ENCODE data around the gene GABARAPL1. TPM values are rescaled to one million over a fixed set of nuclear protein-coding genes. Genes with fewer than 3 reads are reported as not detected.
A peak's percentile ranks its signal among the peaks of the same experiment; 100 is the strongest.
"Not testable (repeated sequence)": the region's sequence is repeated elsewhere in the genome, so short reads cannot be mapped to it uniquely, and the experiment has no call there.

The GABARAPL1 gene
- 58.3 TPM for total RNA-seq

DNA sequence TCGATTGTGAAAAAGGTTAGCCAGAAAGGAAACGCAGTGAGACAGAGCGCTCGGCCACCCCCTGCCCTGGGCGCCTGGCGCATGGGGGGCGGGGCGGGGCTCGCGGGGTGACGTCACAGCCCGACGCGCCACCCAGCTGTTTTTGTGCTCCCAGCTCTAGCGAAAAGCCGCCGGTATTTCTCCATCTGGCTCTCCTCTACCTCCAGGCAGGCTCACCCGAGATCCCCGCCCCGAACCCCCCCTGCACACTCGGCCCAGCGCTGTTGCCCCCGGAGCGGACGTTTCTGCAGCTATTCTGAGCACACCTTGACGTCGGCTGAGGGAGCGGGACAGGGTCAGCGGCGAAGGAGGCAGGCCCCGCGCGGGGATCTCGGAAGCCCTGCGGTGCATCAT is at the start of gene GABARAPL1:
GABARAPL1 (plus strand) TSS at position 139 of the 393 bp plus-strand sequence; CDS start at position 392, 253 bp downstream.
- DNase-seq (ENCODE audit: low spot score), result peak; percentile 88

DNA sequence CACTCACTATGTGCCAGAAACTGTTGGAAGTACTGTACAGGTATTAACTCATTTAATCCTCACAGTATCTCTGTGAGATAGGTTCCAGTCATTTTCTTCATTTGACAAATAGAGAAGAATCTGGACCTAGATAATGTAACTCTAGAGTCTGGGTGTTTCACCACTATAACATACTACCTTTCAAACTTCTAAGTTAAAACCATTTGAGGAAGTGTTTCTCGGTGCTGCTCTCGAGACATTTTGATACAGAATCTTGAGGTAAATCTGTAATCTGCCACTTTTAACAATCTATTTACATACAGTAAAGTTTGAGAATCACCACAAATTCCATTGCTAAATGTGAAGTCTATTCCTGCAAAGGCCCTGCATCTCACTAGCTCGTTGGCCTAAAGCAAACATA is 49.6 kb upstream of the GABARAPL1 start:
- DNase-seq (ENCODE audit: low spot score), result no peak

DNA sequence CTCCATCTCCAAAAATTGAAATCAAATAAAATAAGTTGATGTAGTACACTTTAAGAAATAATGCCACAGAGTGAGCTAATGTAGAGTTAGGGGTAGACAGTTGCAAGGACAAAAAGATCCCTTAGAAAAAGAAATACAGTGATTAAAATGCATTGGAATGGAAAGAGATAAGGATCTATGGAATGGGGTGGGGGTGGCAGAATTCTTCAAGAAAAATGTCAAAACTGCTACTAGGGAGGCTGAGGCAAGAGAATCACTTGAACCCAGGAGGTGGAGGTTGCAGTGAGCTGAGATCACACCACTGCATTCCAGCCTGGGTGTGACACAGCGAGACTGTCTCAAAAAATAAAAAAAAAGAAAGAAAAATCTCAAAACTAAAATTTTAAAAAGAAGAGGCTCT is 47.3 kb upstream of the GABARAPL1 start:
- DNase-seq (ENCODE audit: low spot score), result no peak

- no peak for DNase-seq (ENCODE audit: low spot score)
Observed at GRCh38 chr12:10167599-10167998, 45.1 kb upstream of the GABARAPL1 start.

- no peak for DNase-seq (ENCODE audit: low spot score)
Observed at GRCh38 chr12:10169104-10169503, 43.6 kb upstream of the GABARAPL1 start.

- DNase-seq (ENCODE audit: low spot score), result no peak
Observed at GRCh38 chr12:10170216-10170615, 42.5 kb upstream of the GABARAPL1 start.

DNA sequence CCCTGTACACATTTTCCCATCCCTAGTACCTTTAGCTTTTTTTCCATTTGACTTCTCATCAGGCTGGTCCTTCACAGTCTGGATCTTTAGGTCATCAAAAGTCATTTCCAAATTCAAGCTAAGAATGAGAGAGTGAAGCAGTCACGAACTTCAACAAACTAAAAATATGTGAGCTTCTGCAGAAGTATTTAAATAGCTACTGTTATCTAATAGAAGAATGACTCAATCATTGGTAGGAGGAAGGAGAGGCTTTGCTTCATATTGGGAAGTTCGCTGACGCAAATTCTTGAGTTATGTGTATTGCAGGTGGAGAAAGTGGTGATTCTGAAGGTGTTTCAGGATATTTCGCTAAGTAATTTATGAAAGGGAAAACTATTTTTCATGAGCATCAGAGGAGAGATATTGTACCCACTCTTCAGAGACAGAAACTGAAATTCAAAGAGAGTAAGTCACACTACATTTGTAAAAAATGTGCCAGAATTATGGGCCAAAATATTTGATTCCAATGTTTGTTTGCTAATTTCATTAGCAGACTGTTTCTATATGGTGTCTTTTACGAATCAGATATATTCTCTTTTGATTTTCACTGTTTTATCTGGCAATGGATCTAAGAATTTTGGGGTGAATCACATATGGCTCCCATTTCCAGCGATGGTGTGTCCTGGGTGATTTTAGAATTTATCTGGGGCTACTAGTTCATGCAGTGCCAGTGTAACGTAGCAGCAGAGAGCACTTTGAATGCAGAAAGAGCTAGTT is 40.5 kb upstream of the GABARAPL1 start, which contains the start of gene OLR1:
OLR1 (minus strand) TSS at position 160 of the 756 bp plus-strand sequence; CDS start at position 105, 55 bp downstream.
- no peak for DNase-seq (ENCODE audit: low spot score)

DNA sequence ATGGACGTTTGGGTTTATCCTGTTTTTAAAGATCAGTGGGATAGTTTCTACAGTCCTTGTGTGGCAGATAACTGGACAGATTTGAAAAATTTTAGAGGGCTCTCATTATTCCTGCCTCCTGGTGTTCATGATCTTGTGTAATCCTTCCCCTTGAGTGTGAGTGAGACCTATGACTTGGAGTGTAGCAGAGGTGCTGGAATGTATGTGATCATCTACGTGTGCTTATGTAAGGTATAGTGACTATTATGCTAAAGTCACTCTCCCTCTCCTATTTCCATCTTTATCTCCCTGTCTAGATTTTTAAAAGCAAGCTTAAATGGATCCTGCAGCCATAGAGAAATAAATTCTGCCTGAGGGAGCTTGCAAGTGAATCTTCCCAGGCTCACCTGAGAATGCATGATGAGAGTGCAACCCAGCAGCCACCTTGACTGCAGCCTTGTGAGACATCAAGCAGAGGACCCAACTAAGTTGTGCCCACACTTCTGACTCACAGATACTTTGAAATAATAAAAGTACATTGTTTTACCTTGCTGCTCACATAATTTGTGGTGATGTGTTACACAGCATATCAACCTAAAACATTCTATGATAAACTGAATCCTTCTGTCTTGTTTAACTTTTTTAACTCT is 37.6 kb upstream of the GABARAPL1 start:
- DNase-seq (ENCODE audit: low spot score), result no peak

GRCh38 chr12:10175846-10176636 is 36.6 kb upstream of the GABARAPL1 start:
- peak; percentile 63 for DNase-seq (ENCODE audit: low spot score)

- DNase-seq (ENCODE audit: low spot score), result no peak
Observed at GRCh38 chr12:10178821-10179220, 33.9 kb upstream of the GABARAPL1 start, which contains the start of gene TMEM52B. TSS of gene TMEM52B (plus strand) at chr12:10179032. CDS start at chr12:10179575, 543 bp downstream.

DNA sequence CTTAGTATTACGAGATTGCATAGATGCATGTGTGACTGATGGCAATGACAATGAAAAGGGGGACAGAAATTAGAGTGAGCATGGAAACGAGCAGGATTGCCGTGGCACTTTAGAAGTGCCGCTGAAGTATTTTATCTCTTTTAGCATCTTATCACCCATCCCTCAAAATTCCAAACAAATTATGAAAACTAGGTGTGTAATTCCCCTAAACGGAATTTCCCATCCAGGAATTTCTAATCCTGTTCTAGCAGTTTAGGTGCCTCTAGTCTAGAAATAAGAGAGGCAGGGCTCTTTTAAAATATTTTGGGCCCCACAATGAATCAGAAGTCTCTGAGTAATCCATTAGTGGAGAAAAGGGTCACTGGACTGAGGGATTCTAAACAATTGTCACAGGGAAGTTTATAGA is 32.9 kb upstream of the GABARAPL1 start:
- no peak for DNase-seq (ENCODE audit: low spot score)

DNA sequence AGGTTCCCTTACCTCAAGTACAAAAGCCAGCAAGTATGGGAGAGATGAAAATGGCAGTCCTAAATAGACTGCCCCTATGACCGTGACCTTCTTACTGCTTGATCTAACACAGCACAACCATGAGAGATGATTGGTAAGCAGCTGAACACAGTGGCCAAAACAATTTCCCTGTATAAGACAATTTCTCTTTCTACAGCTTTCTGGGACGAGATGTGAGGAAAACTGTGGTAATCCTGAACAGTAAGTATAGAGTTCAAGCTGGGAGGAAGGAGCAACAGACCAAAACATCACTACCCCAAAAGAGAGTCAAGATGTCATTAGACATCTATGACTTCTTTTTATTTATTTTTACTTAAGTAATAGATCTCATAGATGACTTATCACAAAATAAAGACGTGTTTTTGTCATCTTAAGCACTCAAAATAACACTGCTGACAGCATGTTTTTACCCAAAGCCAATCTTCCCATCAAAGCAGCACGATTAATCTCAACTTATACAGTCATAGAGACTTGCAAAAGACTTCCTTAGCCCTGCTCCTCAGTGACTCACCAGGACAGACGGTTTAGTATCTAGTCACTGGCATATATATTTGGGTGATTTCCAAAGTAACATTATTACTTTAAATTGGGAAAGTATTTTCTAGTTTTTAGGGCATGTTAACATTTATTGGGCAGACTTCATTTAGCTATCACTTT is 30.2 kb upstream of the GABARAPL1 start:
- no peak for DNase-seq (ENCODE audit: low spot score)

DNA sequence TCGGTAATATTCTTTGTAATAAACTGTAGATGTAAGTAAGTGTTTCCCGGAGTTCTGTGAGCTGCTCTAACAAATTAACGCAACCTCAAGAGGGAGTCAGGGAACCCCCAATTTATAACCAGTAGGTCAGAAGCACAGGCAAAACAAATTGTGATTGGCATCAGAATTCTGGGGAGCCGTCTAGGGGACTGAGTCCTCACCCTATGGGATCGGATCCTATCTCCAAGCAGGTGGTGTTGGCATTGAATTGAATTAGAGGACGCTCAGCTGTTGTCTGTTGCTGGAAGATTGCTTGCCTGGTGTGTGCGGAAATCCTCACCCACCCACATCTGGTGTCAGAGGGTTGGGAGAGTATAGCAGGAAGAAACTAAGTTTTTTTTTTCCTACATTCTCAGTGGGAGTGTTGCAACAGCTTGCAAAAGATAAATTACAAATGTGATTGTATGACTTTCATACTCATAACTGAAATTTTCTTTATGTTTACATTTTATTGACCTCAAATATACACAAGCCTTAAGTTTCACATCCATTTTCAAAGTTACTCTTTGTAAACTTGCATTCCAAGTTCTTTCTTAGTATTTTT is 28.3 kb upstream of the GABARAPL1 start:
- DNase-seq (ENCODE audit: low spot score), result no peak

DNA sequence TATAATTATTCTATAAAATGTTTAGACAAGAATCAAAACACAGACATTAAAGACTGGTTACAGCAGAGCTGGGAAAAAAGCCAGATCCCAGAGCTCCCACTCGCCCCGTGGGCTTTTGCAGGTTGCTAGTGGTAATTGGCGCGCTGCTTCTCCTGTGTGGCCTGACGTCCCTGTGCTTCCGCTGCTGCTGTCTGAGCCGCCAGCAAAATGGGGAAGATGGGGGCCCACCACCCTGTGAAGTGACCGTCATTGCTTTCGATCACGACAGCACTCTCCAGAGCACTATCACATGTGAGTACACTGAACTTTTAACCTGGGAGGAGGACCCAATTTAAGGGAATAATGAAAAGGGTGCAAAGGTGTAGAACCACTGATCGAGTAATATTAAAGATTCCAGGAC is 26.4 kb upstream of the GABARAPL1 start:
- no peak for DNase-seq (ENCODE audit: low spot score)

DNA sequence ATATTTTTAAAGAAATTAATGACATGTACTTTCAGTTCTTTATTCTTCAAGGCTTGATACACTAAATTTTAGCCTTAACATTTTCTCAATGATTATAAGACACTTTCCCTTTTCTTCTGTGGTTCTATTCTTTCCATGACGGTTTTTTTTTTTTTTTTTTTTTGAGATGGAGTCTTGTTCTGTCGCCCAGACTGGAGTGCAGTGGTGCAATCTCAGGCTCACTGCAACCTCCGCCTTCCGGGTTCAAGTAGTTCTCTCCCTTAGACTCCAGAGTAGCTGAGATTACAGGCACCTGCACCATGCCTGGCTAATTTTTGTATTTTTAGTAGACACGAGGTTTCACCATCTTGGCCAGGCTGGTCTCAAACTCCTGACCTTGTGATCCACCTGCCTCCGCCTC is 25.7 kb upstream of the GABARAPL1 start:
- DNase-seq (ENCODE audit: low spot score), result not testable (repeated sequence)

DNA sequence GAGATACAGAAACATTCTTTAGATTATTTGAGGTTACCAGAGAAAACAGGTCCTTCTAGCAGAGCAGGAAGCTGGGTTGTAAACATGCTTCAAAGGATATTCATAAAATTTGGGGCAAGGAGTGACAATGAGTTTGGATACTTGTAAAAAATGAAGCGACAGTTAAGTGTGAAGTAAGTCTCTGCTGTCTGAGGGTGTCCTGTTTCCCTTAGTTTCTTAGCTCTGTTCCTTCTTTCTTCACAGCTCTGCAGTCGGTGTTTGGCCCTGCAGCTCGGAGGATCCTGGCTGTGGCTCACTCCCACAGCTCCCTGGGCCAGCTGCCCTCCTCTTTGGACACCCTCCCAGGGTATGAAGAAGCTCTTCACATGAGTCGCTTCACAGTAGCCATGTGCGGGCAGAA is 23.0 kb upstream of the GABARAPL1 start:
- DNase-seq (ENCODE audit: low spot score), result no peak

- peak; percentile 63 for DNase-seq (ENCODE audit: low spot score)
Observed at GRCh38 chr12:10190558-10191388, 21.9 kb upstream of the GABARAPL1 start.

- no peak for DNase-seq (ENCODE audit: low spot score)
Observed at GRCh38 chr12:10191865-10192264, 20.8 kb upstream of the GABARAPL1 start.

DNA sequence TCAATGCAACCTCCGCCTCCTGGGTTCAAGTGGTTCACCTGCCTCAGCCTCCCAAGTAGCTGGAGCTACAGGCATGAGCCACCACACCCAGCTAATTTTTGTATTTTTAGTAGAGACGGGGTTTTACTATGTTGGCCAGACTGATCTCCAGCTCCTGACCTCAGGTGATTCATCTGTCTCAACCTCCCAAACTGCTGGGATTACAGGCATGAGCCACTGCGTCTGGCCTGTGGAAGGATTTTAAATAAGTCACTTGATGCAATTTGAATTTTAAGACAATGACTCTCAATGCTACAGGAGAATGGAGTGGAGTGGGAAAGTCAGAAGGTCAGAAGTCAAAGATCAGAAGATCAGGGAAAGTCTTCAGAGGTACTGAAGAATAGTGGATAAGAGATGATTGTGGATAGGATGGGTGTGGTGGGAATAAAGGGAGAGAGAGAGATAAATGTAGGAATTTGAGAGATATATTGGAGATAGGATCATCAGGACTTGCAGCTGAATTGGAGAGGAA is 18.5 kb upstream of the GABARAPL1 start:
- no peak for DNase-seq (ENCODE audit: low spot score)

GRCh38 chr12:10196210-10196609 is 16.5 kb upstream of the GABARAPL1 start:
- no peak for DNase-seq (ENCODE audit: low spot score)
